Measurements from ENCODE around the gene AATK.

AATK gene

GRCh38 chr17:81075307-81075706 is 90.7 kb downstream of the AATK start:
- no peak overlapping the region for H3K27ac ChIP-seq
- TF ChIP-seq CTCF (conservative IDR thresholded peaks at IDR 0.05), result no peak
- TF ChIP-seq ZFX (IDR thresholded peaks at IDR 0.05), result no peak

GRCh38 chr17:81074875-81075274 is 91.1 kb downstream of the AATK start:
- H3K27ac ChIP-seq, result no peak overlapping the region

GRCh38 chr17:81073967-81074839 is 91.8 kb downstream of the AATK start:
- TF ChIP-seq CTCF (conservative IDR thresholded peaks at IDR 0.05), result no peak
- no peak for TF ChIP-seq ZFX (IDR thresholded peaks at IDR 0.05)
- H3K27ac ChIP-seq, result no peak overlapping the region

More at GRCh38 chr17:81074875-81075274, 91.1 kb downstream of the AATK start:
- no peak for TF ChIP-seq CTCF (conservative IDR thresholded peaks at IDR 0.05)
- no peak for TF ChIP-seq ZFX (IDR thresholded peaks at IDR 0.05)

- no peak overlapping the region for H3K27ac ChIP-seq
- TF ChIP-seq CTCF (conservative IDR thresholded peaks at IDR 0.05) (no peak), ZFX (IDR thresholded peaks at IDR 0.05) (no peak)
Observed at GRCh38 chr17:81071761-81072741, 94.0 kb downstream of the AATK start.

GRCh38 chr17:81070541-81071246 is 95.3 kb downstream of the AATK start:
- TF ChIP-seq CTCF (conservative IDR thresholded peaks at IDR 0.05) (no peak), ZFX (IDR thresholded peaks at IDR 0.05) (no peak)
- no peak overlapping the region for H3K27ac ChIP-seq

GRCh38 chr17:81069135-81069645 is 96.8 kb downstream of the AATK start:
- TF ChIP-seq ZFX (IDR thresholded peaks at IDR 0.05) (no peak), CTCF (conservative IDR thresholded peaks at IDR 0.05) (no peak)
- H3K27ac ChIP-seq, result no peak overlapping the region

All from C4-2B (cell line).